ENCODE results near the gene RIMBP3C.

GRCh38 chr22:21590809-21591641 is 39.8 kb upstream of the RIMBP3C start:
- TF ChIP-seq POLR2A (IDR thresholded peaks at IDR 0.05) (no peak), CTCF (IDR thresholded peaks at IDR 0.05) (no peak)
